Osteoblast (primary cell): ENCODE measurements around the gene ANO7. TPM values are rescaled to one million over a fixed set of nuclear protein-coding genes. Genes with fewer than 3 reads are reported as not detected.

ENCODE experiments used
- DNase-seq: peaks from one replicate; pipeline ENCODE4 v3.0.0; 2011; ENCODE audit warnings: low spot score, mixed read lengths; ENCODE audit not compliant: insufficient read length; ENCODE audit errors: missing footprints
- H2AFZ ChIP-seq: 2 replicates; pipeline ENCODE4 v1.6.0; 2011; ENCODE audit warnings: mild to moderate bottlenecking, low read length
- H3K27ac ChIP-seq: 2 replicates; pipeline ENCODE4 v1.5.1; 2011; ENCODE audit warnings: mild to moderate bottlenecking, low read depth, low read length, moderate library complexity
- H3K27me3 ChIP-seq: 2 replicates; pipeline ENCODE4 v1.6.0; 2012; ENCODE audit warnings: mild to moderate bottlenecking, control low read depth, inconsistent platforms, low read length, moderate library complexity; ENCODE audit not compliant: insufficient read depth
- H3K36me3 ChIP-seq: 2 replicates; pipeline ENCODE4 v1.5.1; 2011; ENCODE audit warnings: mild to moderate bottlenecking, low read length, control low read depth, moderate library complexity; ENCODE audit not compliant: insufficient read depth
- H3K4me1 ChIP-seq: 2 replicates; pipeline ENCODE4 v1.5.1; 2011; ENCODE audit warnings: mild to moderate bottlenecking, low read length, control low read depth, moderate library complexity; ENCODE audit not compliant: insufficient read depth
- H3K4me2 ChIP-seq: 2 replicates; pipeline ENCODE4 v1.6.0; 2011; ENCODE audit warnings: mild to moderate bottlenecking, low read length; ENCODE audit not compliant: insufficient read depth
- H3K4me3 ChIP-seq: fragments of 200-600 bp; sonication (generic); 3 replicates; pipeline ENCODE4 v1.5.1; 2012; ENCODE audit warnings: mild to moderate bottlenecking, low read length, inconsistent platforms; ENCODE audit not compliant: insufficient read depth
- H3K79me2 ChIP-seq: 2 replicates; pipeline ENCODE4 v1.6.0; 2012; ENCODE audit warnings: mild to moderate bottlenecking, low read length, control low read depth, inconsistent platforms; ENCODE audit not compliant: insufficient read depth
- H3K9me3 ChIP-seq: 2 replicates; pipeline ENCODE4 v1.5.1; 2011; ENCODE audit warnings: low read depth, low read length, control low read depth
- H4K20me1 ChIP-seq: 2 replicates; pipeline ENCODE4 v1.6.0; 2012; ENCODE audit warnings: mild to moderate bottlenecking, low read length, control low read depth; ENCODE audit not compliant: insufficient read depth
- CTCF ChIP-seq: IDR thresholded peaks from 2 replicates; pipeline ENCODE4 v1.5.1; 2011; ENCODE audit warnings: mild to moderate bottlenecking, low read depth, low read length, moderate library complexity; ENCODE audit errors: extremely low read depth
- total RNA-seq: library from RNA; depleted of rRNA; stranded (reverse); fragments of >200 nt; gene quantifications from 2 replicates; pipeline ENCODE4 v1.2.3, GENCODE V29; 2012

Gene ANO7
- total RNA-seq, 1 donor = 1.8 TPM

DNA sequence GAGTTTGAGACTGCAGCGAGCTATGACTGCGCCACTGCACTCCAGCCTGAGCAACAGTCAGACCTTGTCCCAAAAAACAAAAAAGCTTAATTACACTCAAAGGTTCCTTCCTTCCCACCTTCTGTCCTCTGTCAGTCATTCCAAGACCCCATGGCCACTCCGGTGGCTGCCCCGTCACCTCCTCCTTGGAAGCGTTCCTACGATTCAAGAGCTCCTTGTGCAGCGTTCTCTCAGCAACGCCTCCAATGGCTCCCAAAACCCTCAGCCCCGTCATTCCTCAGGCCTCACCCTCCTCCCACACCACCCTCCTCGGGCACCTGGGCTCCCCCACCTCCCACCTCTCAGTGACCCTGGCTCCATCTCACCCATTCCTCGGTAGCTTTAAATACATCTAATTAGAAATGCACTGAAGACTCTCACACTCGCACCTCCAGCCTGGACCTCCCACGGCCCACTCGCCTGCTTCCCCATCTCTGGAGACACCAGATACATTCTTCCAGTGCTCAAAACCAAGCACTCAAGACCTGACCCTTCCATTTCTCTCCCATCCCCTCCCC, 47.2 kb upstream of the ANO7 start:
- no peak for TF ChIP-seq CTCF
- H3K4me3 ChIP-seq = no peak overlapping the region
- no peaks in the 10 kb centered on the region for H3K36me3 ChIP-seq
- H3K27me3 ChIP-seq = no peaks in the 10 kb centered on the region
- H3K27ac ChIP-seq = no peak overlapping the region
- no peaks in the 10 kb centered on the region for H3K9me3 ChIP-seq
- H3K4me1 ChIP-seq = no peaks in the 10 kb centered on the region
- no peak for DNase-seq
- H3K79me2 ChIP-seq = peaks cover 10% of the 10 kb centered on the region
- no peak overlapping the region for H2AFZ ChIP-seq
- H3K4me2 ChIP-seq = no peak overlapping the region
- H4K20me1 ChIP-seq = no peaks in the 10 kb centered on the region

GRCh38 chr2:241142063-241142462, 46.4 kb upstream of the ANO7 start:
- TF ChIP-seq CTCF = no peak
- Histone ChIP-seq H3K4me1 (no peaks in the 10 kb centered on the region), H3K27ac (no peak overlapping the region), H2AFZ (no peak overlapping the region), H3K79me2 (peaks cover 17% of the 10 kb centered on the region), H4K20me1 (no peaks in the 10 kb centered on the region), H3K9me3 (no peaks in the 10 kb centered on the region), H3K27me3 (no peaks in the 10 kb centered on the region), H3K4me2 (no peak overlapping the region), H3K36me3 (no peaks in the 10 kb centered on the region), H3K4me3 (no peak overlapping the region)
- no peak for DNase-seq

GRCh38 chr2:241142593-241142992, 45.9 kb upstream of the ANO7 start:
- peaks cover 17% of the 10 kb centered on the region for H3K79me2 ChIP-seq
- no peak overlapping the region for H2AFZ ChIP-seq
- no peak for DNase-seq
- no peaks in the 10 kb centered on the region for H3K9me3 ChIP-seq
- H3K36me3 ChIP-seq = no peaks in the 10 kb centered on the region
- no peak overlapping the region for H3K4me2 ChIP-seq
- H3K27me3 ChIP-seq = no peaks in the 10 kb centered on the region
- no peak for TF ChIP-seq CTCF
- H4K20me1 ChIP-seq = no peaks in the 10 kb centered on the region
- H3K27ac ChIP-seq = no peak overlapping the region
- H3K4me3 ChIP-seq = no peak overlapping the region
- H3K4me1 ChIP-seq = no peaks in the 10 kb centered on the region

DNA sequence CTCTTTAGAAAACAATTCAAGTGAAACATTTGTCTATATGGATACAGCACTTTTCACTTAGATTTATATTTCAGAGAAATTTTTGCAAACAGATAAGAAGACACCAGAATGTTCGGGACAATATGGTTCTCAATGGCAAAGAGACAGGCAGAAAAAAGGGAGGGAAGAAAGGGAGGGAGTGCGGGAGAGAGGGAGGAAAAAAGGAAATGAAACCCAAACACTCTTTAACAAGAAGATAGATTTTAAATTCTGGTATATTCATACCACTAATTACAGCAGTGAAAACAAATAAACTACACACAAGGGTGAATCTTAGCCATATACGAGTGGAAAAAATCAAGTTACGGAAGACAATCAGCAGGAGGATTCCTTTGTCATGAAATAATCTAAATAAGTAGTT, 42.2 kb upstream of the ANO7 start:
- no peak for DNase-seq
- H3K79me2 ChIP-seq = peaks cover 37% of the 10 kb centered on the region
- no peak overlapping the region for H2AFZ ChIP-seq
- peaks cover 10% of the 10 kb centered on the region for H3K4me1 ChIP-seq
- H3K9me3 ChIP-seq = no peaks in the 10 kb centered on the region
- H3K4me2 ChIP-seq = no peak overlapping the region
- H4K20me1 ChIP-seq = no peaks in the 10 kb centered on the region
- H3K4me3 ChIP-seq = no peak overlapping the region
- H3K36me3 ChIP-seq = no peaks in the 10 kb centered on the region
- no peaks in the 10 kb centered on the region for H3K27me3 ChIP-seq
- no peak for TF ChIP-seq CTCF
- no peak overlapping the region for H3K27ac ChIP-seq
